HG02678 (cell line): Measurements from ENCODE around the gene SLC25A11.
A peak's percentile ranks its signal among the peaks of the same experiment; 100 is the strongest.

Experiments
- ATAC-seq: cut with Tn5 transposase; IDR thresholded peaks from one replicate; pipeline ENCODE4 v1.9.1; 2021; ENCODE audit warnings: mild to moderate bottlenecking, moderate library complexity; ENCODE audit not compliant: unreplicated experiment

Gene SLC25A11

DNA sequence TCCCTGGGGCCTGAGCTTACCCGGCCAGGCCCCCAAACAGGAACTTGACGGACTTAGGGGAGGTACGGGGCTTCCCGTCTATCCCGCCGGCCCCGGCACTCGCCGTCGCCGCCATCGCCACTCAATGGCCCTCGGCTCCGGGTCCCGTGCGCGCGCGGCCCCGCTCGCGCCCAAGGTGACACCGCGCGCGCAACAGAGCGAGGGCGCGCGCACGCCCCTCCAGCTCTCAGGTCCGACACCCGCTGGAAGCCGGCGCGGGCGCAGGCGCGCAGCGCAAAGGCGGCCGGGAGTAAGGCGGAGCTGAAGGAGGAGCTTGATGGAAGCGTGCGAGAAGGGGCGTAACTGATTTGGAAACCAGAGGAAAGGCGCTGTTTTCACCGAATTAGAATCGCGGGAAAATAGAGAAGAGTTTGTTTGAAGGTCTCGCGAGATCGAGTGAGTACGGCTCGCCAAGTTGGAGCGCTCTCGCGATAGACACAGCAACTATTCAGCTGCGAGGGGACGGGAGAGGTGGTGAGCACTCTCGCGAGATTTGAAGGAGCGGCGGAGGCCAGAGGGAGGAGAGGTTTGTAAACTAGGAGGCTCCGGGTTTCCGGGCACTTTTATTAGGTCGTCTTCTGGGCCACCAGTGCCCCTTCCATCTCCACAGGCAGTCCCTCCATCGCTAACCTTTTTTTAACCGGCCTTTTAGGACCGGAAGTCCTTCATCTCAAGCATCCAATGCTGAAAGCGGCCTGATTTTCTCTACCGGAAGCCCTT lies at the start of gene SLC25A11, which contains the start of gene RNF167:
Gene SLC25A11, minus strand, starts transcription at position 251 of the 759 bp plus-strand sequence. Its CDS starts 136 bp downstream, at position 115.
Gene RNF167, plus strand, starts transcription at position 473 of the 759 bp plus-strand sequence. CDS start 642 bp downstream, outside the sequence.
- ATAC-seq = peak; percentile 77

DNA sequence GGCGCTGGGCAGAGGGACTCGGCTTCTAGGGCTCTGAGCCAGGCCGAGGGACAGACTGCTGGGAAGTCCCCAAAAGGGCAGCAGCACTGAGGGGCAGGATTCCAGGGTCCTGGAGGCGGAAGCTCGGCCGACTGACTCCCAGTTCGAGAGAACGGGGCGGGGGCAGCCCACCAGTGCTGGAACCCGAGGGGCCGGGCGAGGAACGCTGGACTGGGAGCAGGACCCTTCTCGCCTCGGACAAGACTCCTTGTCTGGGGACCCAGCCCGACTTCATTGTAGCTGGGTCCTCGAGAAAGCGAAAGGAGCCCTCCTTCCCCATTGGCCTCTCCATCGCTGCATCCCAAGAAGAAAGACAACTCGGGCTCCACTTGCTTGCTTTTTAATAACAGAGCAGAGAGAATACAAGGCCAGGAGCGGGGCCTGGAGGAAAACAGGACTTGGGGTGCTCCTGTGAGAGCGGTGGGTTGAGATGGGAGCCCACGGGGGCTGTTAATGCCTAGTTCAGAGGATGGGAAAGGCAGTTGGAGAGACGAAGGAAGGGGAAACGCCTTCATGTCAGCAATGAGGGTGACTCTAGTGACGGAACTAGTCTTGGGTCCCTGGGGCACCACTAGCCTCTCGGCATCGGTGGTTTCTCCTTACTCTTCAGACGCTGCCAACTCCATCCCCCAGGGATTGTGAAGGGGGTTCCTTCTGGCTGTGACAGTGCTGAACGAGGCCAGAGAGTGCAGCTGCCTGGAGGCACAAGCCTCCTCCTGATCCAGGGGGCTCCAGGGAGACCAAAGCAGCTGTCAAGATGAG lies 48.1 kb upstream of the SLC25A11 start:
- ATAC-seq = no peak

DNA sequence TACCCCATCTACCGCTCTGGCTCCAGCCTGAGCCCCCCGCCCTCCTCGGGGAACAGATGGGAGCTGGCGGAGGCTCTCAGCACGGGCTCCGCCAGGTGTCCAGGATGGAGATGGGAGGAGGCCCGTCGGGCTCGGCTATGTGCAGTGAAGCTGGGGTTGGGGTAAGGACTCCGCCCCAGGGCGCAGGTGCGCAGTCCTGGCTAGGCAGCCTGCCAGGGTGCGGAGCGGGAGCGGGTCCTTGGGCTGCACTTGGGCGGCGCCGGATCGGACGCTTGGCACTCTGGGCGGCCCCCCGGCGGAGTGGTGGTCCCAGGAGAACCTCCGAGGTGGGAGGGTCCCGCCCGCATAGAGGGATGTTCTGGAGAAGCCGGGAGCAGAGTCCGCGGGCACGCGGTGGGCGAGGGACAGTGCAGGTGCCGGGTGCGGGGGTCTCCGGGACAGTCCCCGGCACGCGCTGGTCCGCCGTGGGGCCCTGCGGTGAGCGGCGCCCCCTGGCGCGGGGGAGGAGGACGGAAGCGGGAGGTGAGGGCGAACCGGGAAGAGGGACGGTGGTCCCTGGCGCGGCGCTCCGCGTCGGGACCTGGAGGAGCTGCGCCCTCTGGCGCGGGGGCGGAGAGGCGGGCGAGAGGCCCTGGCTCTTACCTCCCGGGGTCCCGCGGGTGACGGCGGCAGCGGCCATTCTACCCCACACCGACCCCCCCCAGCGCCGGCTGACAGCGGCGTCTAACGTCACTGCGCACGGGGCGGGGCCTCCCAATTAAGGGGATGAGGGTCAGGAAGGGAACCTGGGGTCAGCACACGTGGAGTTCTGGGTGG lies 47.3 kb upstream of the SLC25A11 start, which contains the start of gene CAMTA2:
Gene CAMTA2, minus strand, starts transcription at position 725 of the 816 bp plus-strand sequence. CDS start 1,453 bp downstream, outside the sequence.
- peak; percentile 74 for ATAC-seq

- ATAC-seq = no peak
These were observed 46.6 kb upstream of the SLC25A11 start for GRCh38 chr17:4986403-4986802.

GRCh38 chr17:4982305-4982704 lies 42.5 kb upstream of the SLC25A11 start:
- no peak for ATAC-seq

- ATAC-seq = no peak
These were observed 40.9 kb upstream of the SLC25A11 start for GRCh38 chr17:4980644-4981216.

GRCh38 chr17:4978726-4979125 lies 38.9 kb upstream of the SLC25A11 start:
- ATAC-seq = no peak

DNA sequence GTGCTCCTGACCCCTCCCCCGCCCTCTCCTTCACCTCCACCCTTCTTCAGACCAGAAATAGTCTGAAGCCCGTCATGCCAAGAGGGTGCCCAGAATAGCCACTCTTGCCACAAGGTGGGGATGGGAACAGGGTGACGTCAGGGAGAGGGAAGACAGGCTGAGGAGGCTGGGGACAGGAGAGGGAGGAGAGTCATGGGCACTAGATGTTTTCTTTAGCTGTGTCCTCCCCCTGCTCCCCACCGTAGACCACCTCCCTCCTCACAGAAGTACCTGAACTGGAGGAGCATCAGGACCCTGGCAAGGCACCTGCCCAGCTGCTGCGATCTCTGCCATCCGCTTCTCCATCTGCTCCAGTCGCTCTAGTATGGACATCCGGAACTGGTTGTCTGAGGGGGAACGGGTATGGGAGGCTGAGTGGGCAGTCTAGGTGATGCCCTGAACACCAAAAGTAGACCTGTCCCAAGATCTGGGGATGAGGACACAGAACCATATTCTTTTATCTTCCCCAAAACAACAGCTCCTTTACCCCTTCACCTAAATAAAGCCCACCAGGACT lies 34.3 kb upstream of the SLC25A11 start:
- ATAC-seq = no peak

DNA sequence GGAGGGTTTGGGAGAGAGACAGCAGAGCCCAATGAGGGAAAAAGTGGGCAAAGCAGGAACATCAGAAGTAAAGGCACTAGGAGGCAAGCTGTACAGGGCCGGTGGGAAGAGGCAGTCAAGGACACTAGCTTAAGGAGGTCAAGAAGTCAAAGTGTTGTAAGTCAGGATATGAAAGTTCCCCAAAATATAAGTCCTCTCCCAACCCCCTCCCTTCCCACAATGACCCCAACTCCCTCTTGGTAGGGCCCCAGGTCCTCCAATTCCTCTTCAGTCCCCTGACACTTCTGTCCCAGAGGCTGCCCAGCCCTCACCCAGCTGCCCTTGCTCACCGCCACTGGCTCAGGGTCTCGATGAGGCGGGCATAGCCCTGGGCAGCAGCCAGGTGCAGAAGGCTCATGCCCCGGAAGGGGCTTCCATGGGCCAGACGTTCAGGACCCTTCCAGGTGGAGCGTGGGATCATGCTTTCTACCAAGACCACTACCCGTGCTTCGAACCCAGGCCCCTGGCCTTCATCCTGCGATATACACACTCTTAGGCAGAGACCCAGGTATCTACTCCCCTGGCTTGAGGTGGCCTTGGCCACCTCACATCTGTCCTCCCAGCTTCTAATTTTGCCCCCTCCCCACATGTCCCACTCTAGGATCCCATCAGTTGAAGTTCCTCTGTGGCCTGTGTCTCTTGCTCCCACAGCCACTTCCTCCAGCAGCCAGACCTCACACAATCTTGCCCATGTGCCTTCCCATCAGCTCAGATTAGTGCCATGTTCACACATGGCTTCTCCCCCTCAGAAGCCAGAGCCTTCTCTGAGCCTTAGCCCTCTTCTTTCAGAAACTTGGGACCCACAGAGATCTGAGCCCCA lies 33.6 kb upstream of the SLC25A11 start:
- ATAC-seq = no peak

DNA sequence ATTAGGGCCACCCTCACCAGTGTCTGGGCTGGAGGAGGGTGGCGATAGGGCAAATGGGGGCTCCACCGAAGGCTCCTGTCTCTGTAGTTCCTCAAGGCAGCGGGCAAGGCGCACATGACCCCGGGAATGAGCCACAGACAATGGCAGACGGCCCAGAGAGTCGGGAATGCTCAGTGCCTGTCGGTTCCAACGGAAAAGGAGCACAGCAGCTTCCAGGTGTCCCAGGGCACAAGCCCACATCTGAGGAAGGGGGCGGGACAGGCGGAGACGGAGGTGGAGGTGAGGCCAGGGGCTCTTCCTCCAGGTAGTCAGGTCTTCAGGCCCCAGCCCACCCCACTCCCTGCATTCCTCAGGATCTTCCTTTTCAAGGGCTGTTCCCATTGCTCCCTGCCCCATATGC lies 32.9 kb upstream of the SLC25A11 start:
- ATAC-seq = no peak

DNA sequence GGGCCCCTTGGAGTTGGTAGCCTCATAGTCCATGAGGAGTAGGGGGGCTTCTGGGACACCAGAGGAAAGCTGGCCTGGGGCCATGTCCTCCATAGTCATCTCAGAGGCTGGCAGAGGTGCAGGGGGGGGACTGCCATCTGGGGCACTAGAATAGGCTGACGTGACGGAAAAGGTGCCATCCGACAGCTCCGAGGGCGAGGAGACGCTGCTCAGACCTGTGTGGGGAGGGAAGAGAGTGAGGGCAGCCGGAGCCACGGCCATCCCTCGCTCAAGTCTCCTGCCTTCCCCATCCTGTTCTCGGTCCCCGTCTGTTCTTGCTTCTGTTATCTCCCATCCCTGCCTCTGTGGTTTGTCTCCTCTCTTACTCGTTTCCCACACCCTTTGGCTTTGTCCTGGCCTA lies 32.5 kb upstream of the SLC25A11 start:
- no peak for ATAC-seq

DNA sequence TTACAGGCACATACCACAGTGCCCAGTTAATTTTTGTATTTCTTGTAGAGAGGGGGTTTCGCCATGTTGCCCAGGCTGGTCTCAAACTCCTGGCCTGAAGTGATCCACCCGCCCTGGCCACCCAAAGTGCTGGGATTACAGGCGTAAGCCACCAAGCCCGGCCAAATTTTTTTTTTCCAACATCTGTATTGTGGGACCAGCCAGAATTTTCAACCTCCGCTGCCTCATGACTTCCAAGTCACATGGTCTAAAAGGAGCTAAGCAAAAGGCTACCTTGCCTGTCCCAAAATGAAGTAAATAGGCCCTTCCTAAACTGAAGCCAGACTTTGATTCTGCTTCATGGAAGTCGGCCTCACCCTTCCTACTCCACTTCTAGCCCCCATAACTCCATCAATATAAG lies 32.0 kb upstream of the SLC25A11 start:
- ATAC-seq = no peak

GRCh38 chr17:4970273-4970672 lies 30.4 kb upstream of the SLC25A11 start:
- ATAC-seq = no peak

GRCh38 chr17:4969551-4970173 lies 29.8 kb upstream of the SLC25A11 start:
- ATAC-seq = no peak

- no peak for ATAC-seq
These were observed 29.3 kb upstream of the SLC25A11 start for GRCh38 chr17:4969047-4969550.

DNA sequence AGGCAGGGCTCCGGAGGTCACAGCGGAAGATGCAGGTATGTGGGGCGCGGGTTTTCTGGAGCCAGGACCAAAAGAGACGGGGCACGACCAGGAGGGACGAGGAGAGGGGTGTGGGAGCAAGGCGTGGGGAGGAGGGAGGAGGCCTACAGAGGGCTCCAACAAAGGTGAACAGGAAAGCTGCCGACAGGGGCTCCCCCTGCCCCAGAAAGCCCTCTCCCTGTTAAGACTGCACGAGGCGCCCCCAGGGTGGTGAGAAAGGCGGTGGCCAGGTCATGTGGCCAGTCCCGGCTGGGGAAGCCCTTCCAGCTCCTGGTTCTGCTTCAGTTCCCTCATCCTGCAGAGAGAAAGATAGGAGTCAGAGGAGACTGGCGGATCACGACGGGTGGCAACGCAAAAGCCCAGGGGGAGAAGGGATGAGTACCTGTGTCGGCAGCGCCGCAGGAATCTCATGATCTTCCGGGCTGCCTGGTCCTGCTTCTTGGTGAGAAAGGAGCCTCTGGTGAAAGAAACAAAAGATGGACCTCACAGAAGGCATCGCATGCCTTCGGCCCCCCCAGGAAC lies 28.7 kb upstream of the SLC25A11 start:
- ATAC-seq = no peak

DNA sequence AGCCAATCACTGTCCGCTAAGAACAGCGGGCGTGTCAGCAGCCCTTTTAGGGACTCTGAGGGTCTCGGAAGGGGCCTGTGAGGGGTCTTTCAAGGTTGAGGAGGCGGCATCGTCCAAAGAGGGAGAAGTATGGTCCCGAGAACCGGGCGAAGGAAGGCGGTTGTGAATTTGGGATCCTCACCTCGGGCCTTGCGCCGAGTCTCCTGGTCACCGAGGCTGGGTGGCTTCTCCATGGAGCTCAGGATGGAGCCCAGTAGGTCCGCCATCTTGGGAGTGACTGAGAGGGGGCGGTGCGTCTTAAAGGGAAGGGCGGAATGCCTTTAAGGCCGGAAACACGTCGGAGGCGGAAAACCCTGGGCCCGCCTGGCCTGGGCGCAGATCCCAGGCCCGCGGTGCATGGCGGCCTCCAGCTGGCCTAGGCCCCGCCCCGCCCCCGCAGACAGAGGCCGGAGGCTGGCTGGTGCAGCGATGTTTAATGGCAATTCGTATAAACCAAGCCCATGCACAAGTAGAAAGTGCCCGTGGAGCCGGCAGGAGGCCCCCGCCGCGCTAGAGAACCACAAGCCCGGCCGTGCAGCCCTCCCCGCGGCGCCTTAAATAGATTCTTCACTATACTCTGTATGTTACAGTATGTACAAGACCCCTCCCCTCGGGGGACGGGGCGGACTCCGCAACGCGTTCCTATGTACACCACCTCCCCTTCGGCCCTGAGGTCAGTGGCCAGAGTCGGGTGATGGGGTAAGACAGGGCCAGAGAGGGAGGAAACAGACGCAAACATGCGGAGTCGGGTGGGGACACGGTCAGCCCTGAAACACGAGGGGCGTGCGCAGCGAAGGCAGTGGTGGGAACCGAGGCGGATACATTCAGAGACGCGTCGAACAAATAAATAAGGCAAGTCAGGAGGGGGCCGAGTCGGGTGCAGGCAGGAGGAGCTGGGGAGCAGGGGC lies 28.0 kb upstream of the SLC25A11 start, which contains the start of gene SPAG7:
Gene SPAG7, minus strand, starts transcription at position 279 of the 947 bp plus-strand sequence. Its CDS starts 13 bp downstream, at position 266.
- ATAC-seq = peak; percentile 56
